ENCODE data around the gene NUMB.

DNA sequence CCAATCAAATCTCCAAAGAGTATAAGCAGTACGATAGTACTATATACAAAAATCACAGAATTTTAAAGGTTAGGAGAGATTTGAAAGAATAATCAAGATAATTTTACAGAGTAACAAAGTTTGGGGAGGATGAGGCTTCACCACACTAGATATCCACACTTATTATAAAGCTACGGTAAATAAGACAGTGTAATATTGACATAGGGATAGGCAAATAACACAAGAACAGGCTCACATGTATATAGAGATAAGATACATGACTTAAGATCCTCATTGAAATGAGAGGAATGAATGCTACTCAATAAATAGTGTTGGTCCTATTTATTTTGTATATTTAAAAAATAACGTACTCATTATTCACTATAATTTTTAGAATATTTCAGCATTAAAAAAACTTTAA lies 26.2 kb downstream of the NUMB start:
- TF ChIP-seq, protein P1, sequence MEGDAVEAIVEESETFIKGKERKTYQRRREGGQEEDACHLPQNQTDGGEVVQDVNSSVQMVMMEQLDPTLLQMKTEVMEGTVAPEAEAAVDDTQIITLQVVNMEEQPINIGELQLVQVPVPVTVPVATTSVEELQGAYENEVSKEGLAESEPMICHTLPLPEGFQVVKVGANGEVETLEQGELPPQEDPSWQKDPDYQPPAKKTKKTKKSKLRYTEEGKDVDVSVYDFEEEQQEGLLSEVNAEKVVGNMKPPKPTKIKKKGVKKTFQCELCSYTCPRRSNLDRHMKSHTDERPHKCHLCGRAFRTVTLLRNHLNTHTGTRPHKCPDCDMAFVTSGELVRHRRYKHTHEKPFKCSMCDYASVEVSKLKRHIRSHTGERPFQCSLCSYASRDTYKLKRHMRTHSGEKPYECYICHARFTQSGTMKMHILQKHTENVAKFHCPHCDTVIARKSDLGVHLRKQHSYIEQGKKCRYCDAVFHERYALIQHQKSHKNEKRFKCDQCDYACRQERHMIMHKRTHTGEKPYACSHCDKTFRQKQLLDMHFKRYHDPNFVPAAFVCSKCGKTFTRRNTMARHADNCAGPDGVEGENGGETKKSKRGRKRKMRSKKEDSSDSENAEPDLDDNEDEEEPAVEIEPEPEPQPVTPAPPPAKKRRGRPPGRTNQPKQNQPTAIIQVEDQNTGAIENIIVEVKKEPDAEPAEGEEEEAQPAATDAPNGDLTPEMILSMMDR (conservative IDR thresholded peaks at IDR 0.05; ENCODE audit: low read depth, low read length), result no peak
- no peak for TF ChIP-seq POLR2A (IDR thresholded peaks at IDR 0.05; ENCODE audit: low read depth, low read length)
- TF ChIP-seq NFE2L2 (IDR thresholded peaks at IDR 0.05; ENCODE audit: low read depth, low read length), result no peak
- TF ChIP-seq MAZ (IDR thresholded peaks at IDR 0.05; ENCODE audit: borderline replicate concordance, low read depth, low read length), result no peak
- TF ChIP-seq, protein P2, sequence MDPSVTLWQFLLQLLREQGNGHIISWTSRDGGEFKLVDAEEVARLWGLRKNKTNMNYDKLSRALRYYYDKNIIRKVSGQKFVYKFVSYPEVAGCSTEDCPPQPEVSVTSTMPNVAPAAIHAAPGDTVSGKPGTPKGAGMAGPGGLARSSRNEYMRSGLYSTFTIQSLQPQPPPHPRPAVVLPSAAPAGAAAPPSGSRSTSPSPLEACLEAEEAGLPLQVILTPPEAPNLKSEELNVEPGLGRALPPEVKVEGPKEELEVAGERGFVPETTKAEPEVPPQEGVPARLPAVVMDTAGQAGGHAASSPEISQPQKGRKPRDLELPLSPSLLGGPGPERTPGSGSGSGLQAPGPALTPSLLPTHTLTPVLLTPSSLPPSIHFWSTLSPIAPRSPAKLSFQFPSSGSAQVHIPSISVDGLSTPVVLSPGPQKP (IDR thresholded peaks at IDR 0.05; ENCODE audit: borderline replicate concordance, low read depth, low read length), result no peak
- TF ChIP-seq RFX5 (IDR thresholded peaks at IDR 0.05; ENCODE audit: low read depth, low read length), result no peak
- TF ChIP-seq, protein P3, sequence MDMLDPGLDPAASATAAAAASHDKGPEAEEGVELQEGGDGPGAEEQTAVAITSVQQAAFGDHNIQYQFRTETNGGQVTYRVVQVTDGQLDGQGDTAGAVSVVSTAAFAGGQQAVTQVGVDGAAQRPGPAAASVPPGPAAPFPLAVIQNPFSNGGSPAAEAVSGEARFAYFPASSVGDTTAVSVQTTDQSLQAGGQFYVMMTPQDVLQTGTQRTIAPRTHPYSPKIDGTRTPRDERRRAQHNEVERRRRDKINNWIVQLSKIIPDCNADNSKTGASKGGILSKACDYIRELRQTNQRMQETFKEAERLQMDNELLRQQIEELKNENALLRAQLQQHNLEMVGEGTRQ (IDR thresholded peaks at IDR 0.05; ENCODE audit: low read depth, low read length), result no peak

Data from IMR-90 (cell line).